ENCODE data around the gene BLM.

DNA sequence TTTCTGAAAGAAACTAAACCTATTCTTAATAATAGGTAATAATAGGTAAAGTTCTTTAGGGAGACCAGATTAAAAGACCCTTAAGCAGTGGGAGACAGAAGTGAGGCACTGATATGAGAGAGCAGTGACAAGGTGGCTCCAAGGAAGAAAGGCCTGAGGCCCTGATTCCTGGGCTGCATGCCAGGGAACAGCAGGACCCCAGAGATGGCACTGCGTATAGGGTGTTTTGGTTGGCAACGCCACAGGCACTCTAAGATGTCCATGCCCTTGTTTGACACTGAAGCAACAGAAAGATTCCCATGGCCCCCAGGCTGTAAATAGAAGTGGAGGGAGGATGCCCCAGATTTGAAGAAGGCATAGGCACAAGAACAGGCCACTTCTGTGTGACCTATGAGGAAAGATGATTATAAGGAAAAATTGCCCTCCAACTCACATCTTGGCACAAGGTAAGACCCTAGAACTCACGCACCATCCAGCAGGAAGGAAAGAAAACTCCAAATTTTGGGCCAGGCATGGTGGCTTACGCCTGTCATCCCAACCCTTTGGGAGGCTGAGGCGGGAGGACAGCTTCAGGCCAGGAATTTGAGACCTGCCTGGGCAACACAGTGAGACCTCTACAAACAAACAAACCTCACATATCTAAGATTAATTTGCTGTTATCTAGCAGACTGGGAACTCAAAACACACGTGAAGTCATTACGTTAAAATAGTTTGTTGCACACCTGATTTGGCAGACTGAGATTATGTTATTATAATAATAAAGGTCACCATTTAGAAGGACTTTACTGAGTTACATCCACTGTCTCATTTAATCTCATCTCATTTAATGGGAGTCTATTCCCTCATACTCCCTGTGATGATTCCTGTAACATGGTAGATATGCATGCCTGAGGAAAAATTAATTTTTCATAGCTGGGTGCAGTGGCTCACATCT, 10.5 kb upstream of the BLM start:
- TF ChIP-seq RCOR1 (IDR thresholded peaks at IDR 0.05; ENCODE audit: insufficient replicate concordance, low read length) (no peak), POLR2A (IDR thresholded peaks at IDR 0.05; ENCODE audit: low read depth, low read length) (no peak)
- TF ChIP-seq, protein P1, sequence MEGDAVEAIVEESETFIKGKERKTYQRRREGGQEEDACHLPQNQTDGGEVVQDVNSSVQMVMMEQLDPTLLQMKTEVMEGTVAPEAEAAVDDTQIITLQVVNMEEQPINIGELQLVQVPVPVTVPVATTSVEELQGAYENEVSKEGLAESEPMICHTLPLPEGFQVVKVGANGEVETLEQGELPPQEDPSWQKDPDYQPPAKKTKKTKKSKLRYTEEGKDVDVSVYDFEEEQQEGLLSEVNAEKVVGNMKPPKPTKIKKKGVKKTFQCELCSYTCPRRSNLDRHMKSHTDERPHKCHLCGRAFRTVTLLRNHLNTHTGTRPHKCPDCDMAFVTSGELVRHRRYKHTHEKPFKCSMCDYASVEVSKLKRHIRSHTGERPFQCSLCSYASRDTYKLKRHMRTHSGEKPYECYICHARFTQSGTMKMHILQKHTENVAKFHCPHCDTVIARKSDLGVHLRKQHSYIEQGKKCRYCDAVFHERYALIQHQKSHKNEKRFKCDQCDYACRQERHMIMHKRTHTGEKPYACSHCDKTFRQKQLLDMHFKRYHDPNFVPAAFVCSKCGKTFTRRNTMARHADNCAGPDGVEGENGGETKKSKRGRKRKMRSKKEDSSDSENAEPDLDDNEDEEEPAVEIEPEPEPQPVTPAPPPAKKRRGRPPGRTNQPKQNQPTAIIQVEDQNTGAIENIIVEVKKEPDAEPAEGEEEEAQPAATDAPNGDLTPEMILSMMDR (conservative IDR thresholded peaks at IDR 0.05; ENCODE audit: low read depth, low read length), result no peak
